Measurements from ENCODE around the gene GNGT2. TPM values are rescaled to one million over a fixed set of nuclear protein-coding genes. Genes with fewer than 3 reads are reported as not detected.

The GNGT2 gene
- total RNA-seq, 1 donor from 2014 or later: 2.2 TPM

- Histone ChIP-seq H3K36me3 (no peaks in the 10 kb centered on the region), H3K27me3 (ENCODE audit: low read depth) (no peaks in the 10 kb centered on the region), H3K4me3 (no peak overlapping the region), H3K4me1 (peaks cover 21% of the 10 kb centered on the region), H3K27ac (replicated peaks) (no peak overlapping the region), H3K9me3 (replicated peaks) (no peaks in the 10 kb centered on the region)
- intact Hi-C loops (cut with micrococcal nuclease): no loop called here
- no peak for DNase-seq
- TF ChIP-seq CTCF (IDR thresholded peaks at IDR 0.05; ENCODE audit: borderline replicate concordance): no peak
These were observed 13.9 kb downstream of the GNGT2 start for GRCh38 chr17:49196520-49196919.

- intact Hi-C loops (cut with micrococcal nuclease): no loop called here
- no peak overlapping the region for H3K4me3 ChIP-seq
- no peak for DNase-seq
- no peaks in the 10 kb centered on the region for H3K9me3 ChIP-seq (replicated peaks)
- H3K27me3 ChIP-seq (ENCODE audit: low read depth): no peaks in the 10 kb centered on the region
- no peaks in the 10 kb centered on the region for H3K36me3 ChIP-seq
- peaks cover 20% of the 10 kb centered on the region for H3K4me1 ChIP-seq
- TF ChIP-seq CTCF (IDR thresholded peaks at IDR 0.05; ENCODE audit: borderline replicate concordance): no peak
- H3K27ac ChIP-seq (replicated peaks): no peak overlapping the region
These were observed 14.6 kb downstream of the GNGT2 start for GRCh38 chr17:49195751-49196150.

- intact Hi-C loops (cut with micrococcal nuclease): no loop called here
- no peak overlapping the region for H3K27ac ChIP-seq (replicated peaks)
- H3K4me3 ChIP-seq: no peak overlapping the region
These were observed 16.1 kb downstream of the GNGT2 start for GRCh38 chr17:49194297-49194607.

GRCh38 chr17:49193513-49194296 lies 16.7 kb downstream of the GNGT2 start:
- TF ChIP-seq CTCF (IDR thresholded peaks at IDR 0.05; ENCODE audit: borderline replicate concordance): no peak
- H3K4me3 ChIP-seq: peak overlapping the region; percentile 77
- no peaks in the 10 kb centered on the region for H3K27me3 ChIP-seq (ENCODE audit: low read depth)
- no peaks in the 10 kb centered on the region for H3K9me3 ChIP-seq (replicated peaks)
- intact Hi-C loops (cut with micrococcal nuclease): no loop called here
- H3K36me3 ChIP-seq: no peaks in the 10 kb centered on the region
- H3K27ac ChIP-seq (replicated peaks): peak overlapping the region; percentile 97
- H3K4me1 ChIP-seq: peaks cover 20% of the 10 kb centered on the region
- DNase-seq: no peak

More at GRCh38 chr17:49194297-49194607, 16.1 kb downstream of the GNGT2 start:
- H3K27me3 ChIP-seq (ENCODE audit: low read depth): no peaks in the 10 kb centered on the region
- H3K36me3 ChIP-seq: no peaks in the 10 kb centered on the region
- peaks cover 20% of the 10 kb centered on the region for H3K4me1 ChIP-seq
- TF ChIP-seq CTCF (IDR thresholded peaks at IDR 0.05; ENCODE audit: borderline replicate concordance): no peak
- no peak for DNase-seq
- H3K9me3 ChIP-seq (replicated peaks): no peaks in the 10 kb centered on the region

GRCh38 chr17:49191917-49192741 lies 18.2 kb downstream of the GNGT2 start:
- Histone ChIP-seq H3K9me3 (replicated peaks) (no peaks in the 10 kb centered on the region), H3K4me3 (peak overlapping the region; percentile 77), H3K36me3 (no peaks in the 10 kb centered on the region), H3K4me1 (peaks cover 20% of the 10 kb centered on the region), H3K27ac (replicated peaks) (peak overlapping the region; percentile 97), H3K27me3 (ENCODE audit: low read depth) (no peaks in the 10 kb centered on the region)
- peak; percentile 89 for DNase-seq
- intact Hi-C loops (cut with micrococcal nuclease): no loop called here
- peak; percentile 43 for TF ChIP-seq CTCF (IDR thresholded peaks at IDR 0.05; ENCODE audit: borderline replicate concordance)
